OCI-LY3 (cell line): ENCODE results near the gene SLC13A5.

Experiments used
- CTCF ChIP-seq: fragments of 200-600, 300-600 bp; sonication (generic); IDR thresholded peaks from 2 replicates; pipeline ENCODE4 v1.5.1; 2014; ENCODE audit warnings: antibody characterized with exemption, low read length, low read depth
- EZH2phosphoT487 ChIP-seq: fragments of 200-600 bp; shearing (Covaris generic); IDR thresholded peaks from 2 replicates; pipeline ENCODE4 v1.6.1; 2018; ENCODE audit warnings: antibody characterized with exemption, mixed run types, low read depth

GRCh38 chr17:6690641-6691040 is 22.5 kb downstream of the SLC13A5 start:
- TF ChIP-seq CTCF (no peak), EZH2phosphoT487 (no peak)
